ENCODE data around the gene PACS2. TPM values are rescaled to one million over a fixed set of nuclear protein-coding genes. Genes with fewer than 3 reads are reported as not detected.
"Not testable (repeated sequence)": the region's sequence is repeated elsewhere in the genome, so short reads cannot be mapped to it uniquely, and the experiment has no call there.

Gene PACS2
- total RNA-seq, 1 donor from 2014 or later = 66.8 TPM

GRCh38 chr14:105285174-105285573 is 29.4 kb upstream of the PACS2 start:
- no peak for ATAC-seq (ENCODE audit: poor library complexity)
- intact Hi-C loops (cut with DNase I) = loop anchor here (10.0 kb wide), 1 partner anchor 200 kb away; no protein-coding TSS in a partner anchor
- no peak for DNase-seq

- intact Hi-C loops (cut with DNase I) = loop anchor here (10.0 kb wide), 1 partner anchor 202 kb away; no protein-coding TSS in a partner anchor
- DNase-seq (no peak), ATAC-seq (ENCODE audit: poor library complexity) (no peak)
Measured at GRCh38 chr14:105286759-105287144, 27.8 kb upstream of the PACS2 start.

DNA sequence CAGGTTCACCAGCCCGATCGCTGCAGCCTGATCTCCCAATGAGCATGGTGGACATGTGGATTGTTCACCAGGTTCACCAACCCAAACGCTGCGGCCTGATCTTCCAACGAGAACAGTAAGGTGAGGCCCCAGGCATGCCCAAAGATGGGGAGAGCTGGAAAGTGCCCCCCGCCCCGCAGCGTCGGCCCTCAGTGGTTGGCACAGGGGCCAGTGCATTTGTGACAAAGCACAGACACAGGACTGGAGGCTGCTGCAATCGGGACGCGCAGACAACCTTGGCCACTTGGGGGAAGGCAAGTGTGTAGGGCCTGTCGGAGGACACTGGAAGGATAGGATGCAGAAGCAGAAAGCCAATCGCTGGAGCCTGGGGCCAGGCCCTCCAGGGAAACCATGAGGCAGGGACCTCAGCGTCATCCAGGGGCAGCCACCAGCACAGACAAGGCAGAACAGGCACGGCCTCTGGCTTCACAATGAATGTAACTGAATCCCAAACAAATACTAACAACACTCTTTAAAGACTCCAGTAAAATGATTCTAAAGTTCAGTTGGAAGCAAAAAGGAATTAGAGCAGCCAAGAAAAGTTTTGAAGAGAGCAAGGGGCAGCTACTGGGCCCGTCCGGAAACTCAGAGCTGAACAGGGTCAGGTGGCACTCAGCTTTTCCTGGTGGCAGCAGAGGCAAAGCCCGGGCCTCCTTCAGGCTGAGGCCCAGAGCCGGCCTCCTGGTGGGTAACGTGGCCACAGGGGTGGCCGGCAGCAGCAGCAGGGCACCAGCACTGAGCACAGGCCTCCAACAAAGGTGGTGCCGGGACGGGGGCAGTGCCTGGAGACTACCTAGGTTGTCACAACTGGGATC is 27.1 kb upstream of the PACS2 start:
- ATAC-seq (ENCODE audit: poor library complexity) = no peak
- intact Hi-C loops (cut with DNase I) = loop anchor here (10.0 kb wide), 1 partner anchor 203 kb away; no protein-coding TSS in a partner anchor
- no peak for DNase-seq

- not testable (repeated sequence) for ATAC-seq (ENCODE audit: poor library complexity); DNase-seq
- intact Hi-C loops (cut with DNase I) = loop anchor here (10.0 kb wide), 1 partner anchor 204 kb away; no protein-coding TSS in a partner anchor
Measured at GRCh38 chr14:105288936-105289335, 25.6 kb upstream of the PACS2 start.

DNA sequence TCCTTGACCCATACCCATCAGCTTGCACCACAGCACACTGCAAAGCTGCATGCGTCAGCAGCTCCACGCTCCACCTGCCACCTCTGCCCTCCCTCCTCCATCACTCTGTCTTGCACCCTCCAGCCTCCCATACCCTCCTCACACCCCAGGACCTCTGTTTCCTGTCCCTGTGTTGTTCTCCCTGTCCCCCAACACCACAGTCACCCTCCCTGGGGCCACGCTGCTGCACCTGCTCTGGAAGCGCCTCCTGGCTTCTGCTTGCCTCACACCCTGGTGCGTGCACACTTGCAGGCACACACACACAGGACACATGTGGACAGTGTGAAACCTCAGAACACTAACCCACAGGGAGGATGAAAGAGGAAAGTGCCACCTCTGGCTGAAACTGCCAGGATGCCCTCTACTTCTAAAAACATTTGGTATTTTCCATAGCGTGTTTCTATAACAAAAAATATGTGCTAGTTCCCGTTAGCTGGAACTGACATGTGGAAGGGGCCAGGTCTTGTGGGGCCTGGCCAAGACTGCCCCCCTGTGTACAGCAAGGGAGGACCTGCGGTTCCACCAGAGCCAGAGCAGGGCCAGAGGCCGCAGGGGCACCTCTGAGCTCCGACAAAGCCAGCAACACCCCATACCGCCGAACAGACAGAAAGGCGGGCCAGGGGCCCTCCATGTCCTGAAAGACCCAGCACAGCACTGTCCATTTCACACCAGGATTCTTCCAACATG is 23.8 kb upstream of the PACS2 start:
- DNase-seq (no peak), ATAC-seq (ENCODE audit: poor library complexity) (no peak)
- intact Hi-C loops (cut with DNase I) = no loop called here

GRCh38 chr14:105292826-105293711 is 21.5 kb upstream of the PACS2 start:
- ATAC-seq (ENCODE audit: poor library complexity) = no peak
- intact Hi-C loops (cut with DNase I) = no loop called here
- DNase-seq = no peak

DNA sequence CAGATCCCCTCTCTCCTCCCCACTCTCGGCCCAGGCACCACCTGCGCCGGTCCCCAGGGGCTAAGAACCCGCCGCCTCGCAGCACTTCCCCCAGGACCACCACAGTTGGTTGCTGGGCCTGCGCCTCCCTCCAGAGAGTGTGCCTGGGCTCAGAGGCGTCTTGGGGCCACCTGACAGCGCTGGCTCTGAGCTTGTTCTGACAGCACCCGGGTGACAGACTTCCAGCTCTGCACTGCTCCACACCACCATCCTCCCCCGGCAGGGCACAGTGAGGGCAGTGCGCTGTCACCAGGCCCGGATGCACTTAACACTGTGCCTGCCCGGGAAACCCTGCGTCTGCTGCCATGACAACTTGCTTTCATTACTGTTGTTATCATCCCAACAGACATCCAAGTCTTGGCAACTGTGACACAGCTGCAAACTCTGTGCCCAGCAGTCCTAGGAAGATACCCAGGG is 20.4 kb upstream of the PACS2 start:
- peak; percentile 97 for ATAC-seq (ENCODE audit: poor library complexity)
- DNase-seq = peak; percentile 86
- intact Hi-C loops (cut with DNase I) = no loop called here

- ATAC-seq (ENCODE audit: poor library complexity); DNase-seq; intact Hi-C loops (cut with DNase I): not testable (repeated sequence)
Measured at GRCh38 chr14:105297311-105297710, 17.2 kb upstream of the PACS2 start.

DNA sequence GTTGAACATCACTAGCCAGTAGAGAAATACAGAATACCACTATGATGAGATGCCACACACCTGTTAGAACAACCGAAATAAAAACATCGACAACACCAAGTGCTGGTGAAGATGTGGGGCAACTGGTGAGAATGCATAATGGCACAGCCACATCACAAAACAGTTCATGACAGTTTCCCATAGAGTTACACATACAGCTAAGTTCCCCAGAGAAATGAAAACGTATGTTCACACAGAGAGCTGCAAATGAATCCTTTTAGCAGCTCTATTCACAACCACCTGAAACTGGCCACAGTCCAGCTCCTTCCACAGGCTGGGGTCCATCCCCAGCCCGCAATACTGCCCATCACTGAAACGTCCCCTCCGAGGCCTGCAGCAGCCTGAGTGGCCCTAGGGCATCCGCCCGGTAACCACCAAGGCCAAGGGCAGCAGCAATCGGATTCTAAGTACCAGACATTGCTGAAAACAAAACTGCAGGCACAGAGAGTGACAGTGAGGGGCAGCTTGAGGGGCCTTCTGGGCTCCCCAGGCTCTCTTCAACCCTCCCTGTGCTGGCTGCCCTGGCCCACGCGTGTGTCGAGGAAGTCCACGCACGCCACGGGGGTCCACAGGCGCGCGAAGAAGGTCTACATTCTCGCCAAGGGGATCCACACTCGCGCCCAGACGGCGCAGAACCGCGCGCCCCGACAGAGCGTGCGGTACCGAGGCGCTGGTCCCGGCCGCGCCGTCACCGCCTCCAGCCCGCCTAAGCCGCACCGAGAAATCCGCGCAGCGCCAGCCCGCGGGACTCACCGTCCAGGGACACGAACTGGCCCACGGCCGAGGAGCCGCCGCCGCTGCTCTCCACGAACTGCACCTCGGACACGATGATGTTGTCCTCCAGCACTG is 14.7 kb upstream of the PACS2 start:
- ATAC-seq (ENCODE audit: poor library complexity) (peak; percentile 1), DNase-seq (peak; percentile 70)
- intact Hi-C loops (cut with DNase I) = no loop called here

DNA sequence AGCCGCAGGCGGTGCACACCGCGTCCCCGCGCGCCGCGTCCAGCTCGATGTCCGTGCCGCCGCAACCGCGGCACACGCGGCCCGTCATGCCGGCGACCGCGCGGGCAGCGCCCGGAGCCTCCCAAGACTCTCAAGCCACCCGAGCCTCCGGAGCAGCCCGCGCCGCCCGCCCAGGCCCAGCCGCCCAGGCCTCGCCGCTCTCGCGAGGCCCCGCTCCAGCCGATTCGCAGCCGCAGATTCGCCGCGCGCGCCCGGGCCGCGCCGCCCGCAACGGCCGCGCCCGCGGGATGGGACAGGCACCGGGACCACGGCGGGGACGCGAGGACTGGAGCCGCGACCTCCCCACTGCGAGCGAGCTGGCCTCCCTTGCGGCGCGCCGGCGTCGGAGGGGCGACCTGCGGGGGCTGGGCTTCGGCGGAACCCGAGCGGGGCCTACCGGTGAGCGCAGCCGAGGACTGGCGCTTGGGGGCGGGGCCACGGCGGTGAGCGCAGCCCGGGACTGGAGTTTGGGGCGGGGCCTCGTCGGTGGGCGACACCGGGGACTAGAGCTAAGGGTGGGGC is 13.9 kb upstream of the PACS2 start, which contains the start of gene BRF1:
Gene BRF1 (minus strand): TSS at position 460 of the 561 bp plus-strand sequence. CDS start 372 bp downstream, at position 88.
- intact Hi-C loops (cut with DNase I) = no loop called here
- ATAC-seq (ENCODE audit: poor library complexity) (peak; percentile 96), DNase-seq (peak; percentile 97)

- DNase-seq (peak; percentile 99), ATAC-seq (ENCODE audit: poor library complexity) (peak; percentile 96)
- intact Hi-C loops (cut with DNase I) = no loop called here
Measured at GRCh38 chr14:105301103-105301914, 13.2 kb upstream of the PACS2 start.

DNA sequence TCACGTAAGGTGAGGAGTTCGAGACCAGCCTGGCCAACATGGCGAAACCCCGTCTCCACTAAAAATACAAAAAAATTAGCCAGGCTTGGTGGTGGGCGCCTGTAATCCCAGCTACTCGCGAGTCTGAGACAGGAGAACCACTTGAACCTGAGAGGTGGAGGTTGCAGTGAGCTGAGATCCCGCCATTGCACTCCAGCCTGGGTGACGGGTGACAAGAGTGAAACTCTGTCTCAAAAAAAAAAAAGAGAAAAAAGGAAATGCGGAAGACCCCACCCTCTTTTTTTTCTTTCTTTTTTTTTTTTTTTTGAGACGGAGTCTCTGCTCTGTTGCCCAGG is 12.7 kb upstream of the PACS2 start:
- intact Hi-C loops (cut with DNase I); DNase-seq; ATAC-seq (ENCODE audit: poor library complexity): not testable (repeated sequence)

GRCh38 chr14:105303949-105304348 is 10.6 kb upstream of the PACS2 start:
- no peak for ATAC-seq (ENCODE audit: poor library complexity)
- no peak for DNase-seq
- intact Hi-C loops (cut with DNase I) = no loop called here

- ATAC-seq (ENCODE audit: poor library complexity) = no peak
- DNase-seq = no peak
- intact Hi-C loops (cut with DNase I) = no loop called here
Measured at GRCh38 chr14:105304565-105304964, 10.0 kb upstream of the PACS2 start.

DNA sequence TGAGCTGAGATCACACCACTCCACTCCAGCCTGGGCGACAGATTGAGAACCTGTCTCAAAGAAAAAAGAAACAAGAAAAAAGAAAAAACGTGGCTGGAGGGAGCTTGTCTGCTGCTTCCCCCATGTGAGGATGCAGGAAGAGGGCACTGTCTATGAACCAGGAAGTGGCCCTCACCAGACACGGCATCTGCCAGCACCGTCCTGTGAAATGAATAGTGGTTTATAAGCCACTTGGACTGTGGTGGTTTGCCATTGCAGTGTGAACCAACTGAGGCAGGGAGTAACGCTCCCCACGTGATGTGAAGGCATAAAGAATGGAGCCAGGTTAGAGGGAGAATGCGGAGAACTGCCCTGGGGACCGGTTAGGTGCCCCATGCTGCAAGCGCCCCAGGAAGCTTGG is 9.2 kb upstream of the PACS2 start:
- DNase-seq (no peak), ATAC-seq (ENCODE audit: poor library complexity) (no peak)
- intact Hi-C loops (cut with DNase I) = no loop called here

GRCh38 chr14:105305791-105306190 is 8.8 kb upstream of the PACS2 start:
- DNase-seq = no peak
- intact Hi-C loops (cut with DNase I) = no loop called here
- ATAC-seq (ENCODE audit: poor library complexity) = no peak
